Measurements from ENCODE around the gene MRPS25.

MRPS25 gene

DNA sequence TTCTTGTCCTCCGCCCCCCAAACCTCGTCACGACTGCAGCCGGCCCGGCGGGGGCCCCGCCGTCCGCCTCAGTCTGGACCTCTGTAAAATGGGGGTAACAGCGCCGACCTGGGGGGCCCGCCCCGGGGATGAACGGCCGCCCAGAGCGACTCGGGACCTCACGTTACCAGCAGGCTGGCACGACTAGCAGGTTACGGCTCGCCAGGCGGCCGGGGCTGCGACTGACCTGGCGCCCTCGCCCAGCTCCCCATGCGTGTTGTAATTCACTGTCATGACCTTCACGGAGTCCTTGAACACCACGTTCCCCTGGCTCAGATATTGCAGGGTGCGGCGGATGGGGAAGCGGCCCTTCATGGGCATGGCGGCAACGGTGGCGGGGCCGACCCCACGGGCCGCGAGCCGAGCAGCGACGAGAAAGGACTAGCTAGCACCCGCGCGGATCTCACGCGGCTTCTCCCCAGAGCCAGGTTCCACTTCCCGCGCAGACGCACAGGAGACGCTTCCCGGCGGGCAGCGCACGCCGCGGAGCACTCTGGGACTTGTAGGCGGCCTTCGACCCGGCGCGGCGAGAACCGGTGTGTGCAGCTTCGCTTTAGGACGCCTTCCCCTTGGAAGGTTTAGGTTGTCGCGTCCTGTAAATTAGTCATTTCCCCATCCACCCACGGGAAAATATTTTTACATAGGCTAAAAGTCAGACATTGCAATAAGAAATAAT, at the start of gene MRPS25:
Gene MRPS25, minus strand, starts transcription at position 481 of the 715 bp plus-strand sequence. Its CDS starts 121 bp downstream, at position 360.
- DNase-seq: peak; percentile 83 to 90

GRCh38 chr3:15113884-15114283, 48.8 kb upstream of the MRPS25 start:
- no peak for DNase-seq

DNA sequence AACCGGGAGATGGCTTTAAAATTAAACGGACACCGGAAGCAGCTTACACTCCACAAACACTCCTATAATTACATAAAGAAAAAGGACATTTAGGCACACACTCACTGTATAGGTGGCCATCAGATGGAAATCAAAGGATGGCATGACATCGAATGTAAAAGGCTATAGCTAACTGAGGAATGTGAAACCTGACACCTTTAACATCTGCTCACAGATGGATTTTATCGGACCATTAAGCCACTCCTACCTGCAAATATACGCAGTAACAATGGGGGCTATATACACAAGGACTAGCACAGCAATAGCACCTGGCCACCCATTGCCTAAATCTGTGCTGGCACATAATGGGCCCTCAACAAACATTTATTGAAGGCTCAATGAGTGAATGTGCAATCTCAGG, 48.4 kb upstream of the MRPS25 start:
- no peak for DNase-seq

- no peak for DNase-seq
These were observed 46.9 kb upstream of the MRPS25 start for GRCh38 chr3:15112011-15112410.

- no peak for DNase-seq
These were observed 45.1 kb upstream of the MRPS25 start for GRCh38 chr3:15110206-15110605.

DNA sequence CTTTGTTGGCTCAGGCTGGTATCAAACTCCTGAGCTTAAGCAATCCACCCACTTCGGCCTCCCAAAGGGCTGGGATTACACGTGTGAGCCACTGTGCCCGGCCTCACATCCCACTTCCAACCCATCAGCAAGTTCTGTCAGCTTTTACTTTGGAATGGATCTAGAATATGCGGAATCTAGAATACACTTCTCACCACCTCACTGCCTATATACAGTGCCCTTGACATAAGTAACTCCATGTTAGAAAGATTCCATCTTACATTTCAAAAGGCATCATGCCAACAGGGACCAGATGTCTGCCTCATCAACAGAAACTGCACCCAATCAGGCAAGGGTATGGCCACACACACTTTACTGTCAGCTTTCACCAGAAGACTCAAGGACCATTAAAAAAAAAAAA, 43.8 kb upstream of the MRPS25 start:
- no peak for DNase-seq

DNA sequence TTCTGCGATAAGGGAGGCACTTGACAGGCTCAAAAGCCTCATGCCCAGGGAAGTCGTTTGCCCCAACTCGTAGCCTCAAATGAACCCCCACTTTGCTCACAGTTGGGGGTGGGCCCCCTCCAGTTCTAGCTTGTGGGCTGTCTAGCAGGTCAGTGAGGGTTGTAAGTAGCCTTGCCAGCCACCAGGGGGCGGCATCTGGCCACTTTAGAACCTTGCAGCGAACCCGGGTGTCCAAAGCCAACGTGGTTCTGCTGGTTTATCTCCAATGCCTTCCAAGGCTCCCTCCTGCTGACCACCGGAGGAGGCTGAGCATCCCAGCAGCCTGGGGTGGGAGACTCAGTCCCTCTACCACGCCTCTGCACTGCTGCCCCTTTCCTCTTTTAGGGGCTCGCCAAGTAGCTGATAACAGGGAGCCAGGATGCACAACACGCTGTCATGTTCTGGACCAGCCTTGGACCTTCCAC, 43.0 kb upstream of the MRPS25 start:
- peak; percentile 58 to 72 for DNase-seq

- no peak for DNase-seq
These were observed 42.2 kb upstream of the MRPS25 start for GRCh38 chr3:15107075-15107947.

GRCh38 chr3:15102836-15103235, 37.7 kb upstream of the MRPS25 start:
- no peak for DNase-seq

GRCh38 chr3:15102256-15102655, 37.1 kb upstream of the MRPS25 start:
- DNase-seq: no peak

- peak in 1 of 2 experiments; percentile 11 for DNase-seq
These were observed 34.4 kb upstream of the MRPS25 start for GRCh38 chr3:15099364-15100098.

DNA sequence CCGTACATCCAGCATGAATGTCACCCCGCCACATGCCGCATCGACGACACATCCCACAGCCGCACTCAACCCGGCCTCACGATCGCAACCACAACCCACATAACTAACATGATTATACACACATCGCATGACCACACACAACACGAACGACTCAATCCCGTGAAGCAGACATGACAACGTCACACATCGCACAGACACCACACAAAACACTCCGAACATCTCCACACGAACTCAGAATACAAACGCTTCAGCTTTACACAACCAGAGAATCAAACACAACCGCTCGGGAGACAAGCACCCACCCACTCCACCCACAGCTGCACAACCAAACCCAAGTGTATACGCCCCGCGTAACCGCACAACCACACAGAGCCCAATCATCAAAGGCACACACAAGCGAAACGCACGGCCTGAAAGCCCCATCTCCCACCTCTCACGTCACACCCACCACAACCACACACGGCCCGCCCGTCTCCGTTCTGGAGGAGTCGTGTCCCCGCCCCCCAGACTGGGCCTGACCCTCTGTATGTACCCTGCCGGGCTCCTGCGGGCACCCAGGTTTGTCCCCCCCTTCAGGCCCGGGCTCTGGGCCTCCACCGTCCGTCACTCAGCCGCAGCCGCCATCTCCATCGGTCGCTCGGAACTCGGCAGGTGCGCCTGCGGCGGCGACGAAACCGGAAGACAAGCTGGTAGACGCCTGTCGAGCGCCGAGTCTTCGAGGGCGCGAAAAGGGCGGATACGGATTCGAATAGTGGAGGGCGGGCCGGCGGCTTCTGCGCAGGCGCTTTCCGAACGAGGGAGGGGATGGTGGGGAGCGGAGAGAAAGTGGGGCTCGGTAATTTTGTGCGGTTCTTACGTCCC, 33.6 kb upstream of the MRPS25 start, which contains the start of gene RBSN:
Gene RBSN, minus strand, starts transcription at position 646 of the 861 bp plus-strand sequence. CDS start 3,028 bp downstream, outside the sequence.
- DNase-seq: peak; percentile 92 to 94

DNA sequence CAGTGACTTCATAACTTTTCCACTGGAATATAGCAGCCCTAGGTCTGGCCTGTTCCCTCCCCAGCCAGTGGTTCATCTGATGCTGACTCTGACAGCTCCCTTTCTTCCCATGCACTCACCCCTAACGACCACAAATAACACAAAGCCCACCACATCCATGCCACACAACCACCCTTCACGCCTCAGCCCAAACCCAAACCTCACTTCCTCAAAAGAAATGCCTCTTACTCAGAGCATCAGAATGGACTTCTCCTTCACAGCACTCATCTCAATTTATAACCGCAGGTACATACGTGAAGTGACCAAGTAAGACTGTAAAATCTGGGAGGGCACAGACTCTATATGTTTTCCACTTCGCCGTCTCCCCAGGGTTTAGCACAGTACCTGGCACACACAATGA, 32.8 kb upstream of the MRPS25 start:
- no peak for DNase-seq

DNA sequence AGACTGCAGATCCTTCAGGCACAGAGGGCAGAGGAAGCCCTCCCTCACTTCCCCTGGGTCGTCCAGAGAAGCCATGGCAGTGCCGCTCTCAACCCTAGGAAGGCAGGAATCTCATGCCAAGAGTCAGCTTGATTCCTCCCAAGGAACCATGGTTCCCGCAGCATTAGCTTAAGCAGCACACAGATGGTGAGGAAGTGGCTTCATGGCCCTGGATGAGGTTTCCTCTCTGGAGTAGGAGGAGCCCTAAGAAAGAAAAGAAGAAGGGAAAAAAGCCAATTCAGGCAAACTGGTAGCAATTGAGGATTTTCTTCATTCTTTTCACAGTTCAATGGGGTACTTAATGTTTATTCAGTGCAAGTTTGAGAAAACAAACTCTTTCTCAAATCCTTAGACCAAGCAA, 30.9 kb upstream of the MRPS25 start:
- DNase-seq: no peak

DNA sequence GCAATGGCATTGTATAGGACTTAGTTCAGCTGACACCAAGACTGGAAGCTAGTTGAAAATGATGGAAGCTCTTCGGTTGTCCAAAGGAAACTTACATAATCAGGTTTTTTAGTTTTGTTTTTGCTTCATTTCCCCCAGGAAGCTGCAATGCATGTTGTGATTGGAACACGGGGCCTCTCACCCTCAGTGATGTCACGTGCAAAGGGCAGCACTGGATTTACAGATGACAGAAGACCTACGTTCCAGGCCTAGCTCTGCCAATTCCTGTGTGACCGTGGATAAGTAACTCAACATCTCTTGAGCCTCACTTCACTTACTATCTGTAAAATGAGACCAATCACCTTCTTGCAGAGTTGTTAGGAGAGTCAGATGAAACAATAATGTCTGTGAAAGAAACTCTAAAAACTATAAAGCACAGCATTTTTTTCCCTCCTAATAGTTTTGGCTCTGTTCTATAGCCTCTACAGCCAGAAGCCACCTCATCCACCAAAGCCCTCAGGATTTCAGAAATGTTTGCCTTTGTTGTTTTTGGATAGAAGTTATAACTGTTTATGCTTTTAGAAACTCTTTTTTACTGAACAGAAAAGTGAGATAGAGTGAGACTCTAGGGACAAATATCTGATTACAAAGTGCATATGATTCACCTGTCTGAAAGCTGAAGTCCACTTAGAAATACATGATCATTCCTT, 29.2 kb upstream of the MRPS25 start:
- DNase-seq: no peak

- no peak for DNase-seq
These were observed 27.6 kb upstream of the MRPS25 start for GRCh38 chr3:15092686-15093085.

GRCh38 chr3:15091575-15091974, 26.5 kb upstream of the MRPS25 start:
- no peak for DNase-seq

DNA sequence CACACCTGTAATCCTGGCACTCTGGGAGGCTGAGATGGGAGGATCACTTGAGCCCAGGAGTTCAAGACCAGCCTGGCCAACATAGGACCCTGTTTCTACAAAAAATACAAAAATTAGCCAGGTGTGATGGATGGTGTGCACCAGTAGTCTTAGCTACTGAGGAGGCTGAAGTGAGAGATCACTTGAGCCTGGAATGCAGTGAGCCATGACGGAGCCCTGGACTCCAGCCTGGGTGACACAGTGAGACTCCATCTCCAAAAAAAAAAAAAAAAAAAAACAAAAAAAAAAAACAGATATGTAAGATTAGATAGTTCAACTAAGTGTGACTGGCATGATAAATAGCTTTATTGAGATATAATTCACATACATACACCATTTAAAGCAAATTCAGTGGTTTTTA, 24.1 kb upstream of the MRPS25 start:
- no peak for DNase-seq

GRCh38 chr3:15086699-15087098, 21.6 kb upstream of the MRPS25 start:
- DNase-seq: no peak

DNA sequence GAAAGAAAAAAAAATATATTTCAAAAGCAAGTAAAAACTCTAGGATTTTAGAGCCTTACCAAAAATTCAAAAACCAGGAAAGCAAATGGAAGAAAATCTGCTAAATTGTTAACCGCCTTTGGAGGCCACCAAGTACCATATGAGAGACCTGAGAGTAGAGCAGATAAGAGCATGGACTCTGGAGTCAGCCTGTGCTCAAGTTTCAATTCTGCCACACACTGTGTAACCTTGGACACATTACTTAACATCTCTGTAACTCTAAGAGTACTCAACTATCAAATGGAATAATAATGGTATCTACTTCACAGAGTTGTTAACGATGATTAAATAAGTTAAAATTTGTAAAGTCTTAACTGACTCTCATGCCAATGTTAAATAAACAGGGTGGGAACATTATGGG, 21.1 kb upstream of the MRPS25 start:
- no peak for DNase-seq

DNA sequence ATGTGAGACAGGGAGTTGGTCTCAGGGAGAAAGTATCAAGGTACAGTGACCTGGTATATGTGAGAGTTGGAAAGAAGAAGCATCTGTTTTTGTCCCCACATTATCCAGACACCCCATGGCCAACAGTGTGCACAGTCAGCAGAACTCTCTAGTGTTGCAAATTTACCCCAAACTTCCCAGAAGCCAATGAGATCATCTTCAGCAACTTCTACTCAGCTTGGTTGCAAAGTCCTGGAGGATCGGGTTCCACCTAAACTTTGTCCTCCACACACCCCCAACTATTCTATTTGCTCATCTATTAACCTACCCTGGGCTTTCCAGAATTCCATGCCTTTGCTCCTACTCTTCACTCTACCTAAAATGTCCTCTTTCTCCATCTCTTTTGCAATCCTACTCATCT, 18.1 kb upstream of the MRPS25 start:
- no peak for DNase-seq
